K562 (cell line): ENCODE results near the gene ADRM1. TPM values are rescaled to one million over a fixed set of nuclear protein-coding genes. Genes with fewer than 3 reads are reported as not detected.

Source experiments
- ATAC-seq: fragments of 200-7000 bp; cut with Tn5 transposase; 3 replicates; pipeline ENCODE4 v1.9.1; 2020; ENCODE audit warnings: moderate library complexity
- BruUV-seq: library from RNA; stranded (reverse); fragments of 400-500 nt; replicated peaks from 2 replicates; lab custom pipeline; 2021; lab: Mats Ljungman, UMichigan
- CTCF ChIA-PET: fragments of 300-600 bp; formaldehyde crosslinking; extraction: SDS; loops from one replicate; lab custom pipeline; 2021; ENCODE audit warnings: low intra/inter-chr PET ratio; lab: Yijun Ruan, JAX
- POLR2A ChIA-PET: fragments of 300-600, 350-650 bp; sonication (Branson Sonifier 250); formaldehyde crosslinking; extraction: SDS; loops from one replicate; lab custom pipeline; 2021; ENCODE audit warnings: antibody characterized with exemption, inconsistent platforms; lab: Yijun Ruan, JAX
- DNase-seq, 4 experiments: peaks; one replicate each; pipeline versions ENCODE4 v3.0.0 to v3.0.0-alpha.2; 2011 to 2018; ENCODE audit warnings: low spot score in 3 of 4, mixed read lengths in 3 of 4; ENCODE audit errors: extremely low read depth in 1 of 4
- FAIRE-seq: peaks from 2 replicates; lab custom pipeline; 2011; peaks lifted over from hg19 to GRCh38; lab: Jason Lieb, UNC
- H2AFZ ChIP-seq: 2 replicates; pipeline ENCODE4 v1.6.0; 2011; ENCODE audit warnings: low read depth, low read length, control low read depth, inconsistent platforms
- H3K27ac ChIP-seq: fragments of 200-600 bp; 3 replicates; pipeline ENCODE4 v1.8.0; 2011; ENCODE audit warnings: low read depth, mild to moderate bottlenecking, control low read depth, inconsistent platforms, low read length, moderate library complexity, mixed read lengths; ENCODE audit errors: extremely low read depth
- H3K27me3 ChIP-seq, 2 experiments: fragments of 300-600 bp in 1 of 2; 2 replicates in 1 of 2; 3 replicates in 1 of 2; pipeline versions ENCODE4 v1.6.0 to v1.8.0; 2011; ENCODE audit warnings: inconsistent platforms in 2 of 2, low read length in 2 of 2, mild to moderate bottlenecking in 1 of 2, mixed read lengths in 1 of 2, moderate library complexity in 1 of 2; ENCODE audit not compliant: control insufficient read depth in 2 of 2, insufficient read depth in 2 of 2
- H3K36me3 ChIP-seq: fragments of 300-600 bp; 3 replicates; pipeline ENCODE4 v1.8.0; 2011; ENCODE audit warnings: mild to moderate bottlenecking, low read length, inconsistent platforms; ENCODE audit not compliant: control insufficient read depth, insufficient read depth
- H3K4me1 ChIP-seq, 2 experiments: fragments of 200-600 bp in 1 of 2; replicated peaks in 1 of 2; 2 replicates in 1 of 2; 3 replicates in 1 of 2; pipeline versions ENCODE4 v1.5.1 to v1.8.0; 2011; ENCODE audit warnings: inconsistent platforms in 2 of 2, low read length in 2 of 2, mild to moderate bottlenecking in 1 of 2, mixed read lengths in 1 of 2, moderate library complexity in 1 of 2; ENCODE audit not compliant: control insufficient read depth in 2 of 2, insufficient read depth in 2 of 2
- H3K4me2 ChIP-seq: 2 replicates; pipeline ENCODE4 v1.6.1; 2011; ENCODE audit warnings: low read length, control low read depth, inconsistent platforms, mixed read lengths; ENCODE audit not compliant: insufficient read depth
- H3K4me3 ChIP-seq: fragments of 200-600 bp; sonication (generic), shearing (Covaris generic); 2 replicates; pipeline ENCODE4 v1.5.1; 2016; ENCODE audit warnings: control low read depth, inconsistent platforms
- H3K79me2 ChIP-seq: fragments of 200-600 bp; 3 replicates; pipeline ENCODE4 v1.8.0; 2011; ENCODE audit warnings: low read length, inconsistent platforms; ENCODE audit not compliant: control insufficient read depth, insufficient read depth
- H3K9ac ChIP-seq, 2 experiments: 2 replicates each; pipeline versions ENCODE4 v1.6.0 to v1.6.1; 2011; ENCODE audit warnings: low read depth in 2 of 2, low read length in 2 of 2, control low read depth in 1 of 2, inconsistent platforms in 1 of 2, mild to moderate bottlenecking in 1 of 2, mixed read lengths in 1 of 2; ENCODE audit not compliant: insufficient read depth in 1 of 2
- H3K9me1 ChIP-seq: one replicate; pipeline ENCODE4 v1.6.0; 2011; ENCODE audit warnings: inconsistent platforms, mild to moderate bottlenecking, low read length, moderate library complexity; ENCODE audit not compliant: control insufficient read depth, insufficient read depth
- H3K9me3 ChIP-seq: replicated peaks from 2 replicates; pipeline ENCODE4 v1.5.1; 2011; ENCODE audit warnings: low read depth, low read length, inconsistent platforms; ENCODE audit not compliant: control insufficient read depth, insufficient read depth
- H4K20me1 ChIP-seq: replicated peaks from 2 replicates; pipeline ENCODE4 v1.6.1; 2011; ENCODE audit warnings: low read length, inconsistent platforms, mixed read lengths; ENCODE audit not compliant: control insufficient read depth, insufficient read depth
- BRCA1 ChIP-seq, 2 experiments: fragments of 450-650 bp in 1 of 2; sonication (generic) in 1 of 2; formaldehyde crosslinking in 1 of 2; IDR thresholded peaks; 2 replicates each; pipeline versions ENCODE4 v1.5.0 to v1.6.1; 2017 to 2020; ENCODE audit warnings: mild to moderate bottlenecking in 1 of 2, missing genetic modification reagents in 1 of 2
- CBX3 ChIP-seq, 2 experiments: IDR thresholded peaks; 1 replicate in 1 of 2; 2 replicates in 1 of 2; pipeline ENCODE4 v1.6.1; 2012; ENCODE audit warnings: inconsistent platforms in 2 of 2, low read length in 2 of 2, borderline replicate concordance in 1 of 2, control low read depth in 1 of 2
- DDX20 ChIP-seq: fragments of 450-650 bp; IDR thresholded peaks from 2 replicates; pipeline ENCODE4 v1.6.1; 2016; ENCODE audit warnings: missing genetic modification characterization, low read depth, mild to moderate bottlenecking, missing compliant biosample characterization, moderate library complexity
- FIP1L1 ChIP-seq: fragments of 200-400 bp; formaldehyde crosslinking; IDR thresholded peaks from 2 replicates; pipeline ENCODE4 v1.6.1; 2018; ENCODE audit warnings: mild to moderate bottlenecking, low read depth, low read length; ENCODE audit not compliant: poor library complexity, severe bottlenecking
- LEF1 ChIP-seq: fragments of 450-650 bp; IDR thresholded peaks from 2 replicates; pipeline ENCODE4 v1.6.1; 2016; ENCODE audit warnings: mild to moderate bottlenecking
- RBFOX2 ChIP-seq: fragments of 200-400 bp; formaldehyde crosslinking; IDR thresholded peaks from 2 replicates; pipeline ENCODE4 v1.6.1; 2017; ENCODE audit warnings: low read depth, mild to moderate bottlenecking, low read length, moderate library complexity
- ZFP36 ChIP-seq: fragments of 150-350 bp; IDR thresholded peaks from 2 replicates; pipeline ENCODE4 v1.6.1; 2018; ENCODE audit warnings: low read length, low read depth; ENCODE audit not compliant: partially characterized antibody
- ZNF766 ChIP-seq: fragments of 200-800 bp; sonication (Bioruptor generic); conservative IDR thresholded peaks from 2 replicates; pipeline ENCODE4 v1.6.1; 2016; ENCODE audit warnings: missing genetic modification characterization, missing compliant biosample characterization
- WGBS: fragments of 100-300 bp; shearing (Covaris generic); methylation state at CpG from one replicate; pipeline ENCODE4 v1.1.6; 2016; ENCODE audit warnings: low coverage, mixed read lengths; ENCODE audit not compliant: insufficient coverage; ENCODE audit errors: missing lambda C conversion rate; 5-methylcytosine and 5-hydroxymethylcytosine counted together
- in situ Hi-C: fragments of 300-500 bp; cut with MboI; formaldehyde crosslinking; loops from 4 replicates; pipeline ENCODE4 v1.15.0; 2018; ENCODE audit warnings: inconsistent platforms, mixed read lengths
- intact Hi-C: fragments of 100-400 bp; cut with micrococcal nuclease; formaldehyde crosslinking; loops from 2 replicates; pipeline ENCODE4 v1.14.2; 2022
- polyA plus RNA-seq, 8 experiments: library from polyadenylated mRNA; depleted of rRNA in 4 of 8; stranded (reverse) in 5 of 8; unstranded in 3 of 8; fragments of >200 nt; fragmentation: Nextera tagmentation in 2 of 8; fragmentation: Illumina TruSeq in 1 of 8; extraction: Ambion mirVana in 2 of 8; extraction: Trizol in 1 of 8; gene quantifications; 2 replicates each; pipeline versions ENCODE4 v1.2.1 to v1.2.3, GENCODE V29; 2011 to 2014; ENCODE audit warnings: inconsistent platforms in 1 of 8, missing spikeins in 1 of 8
- total RNA-seq, 7 experiments: library from RNA; depleted of rRNA in 6 of 7; stranded (reverse); fragments of >200 nt in 6 of 7; fragmentation: Illumina TruSeq in 2 of 7; extraction: Trizol in 2 of 7; gene quantifications; 2 replicates each; pipeline versions ENCODE4 v1.2.1 to v1.2.3, GENCODE V29; 2011 to 2021; ENCODE audit warnings: low replicate concordance in 1 of 7
- TF ChIP-seq, protein P1 (sequence below): fragments of 150-350 bp; IDR thresholded peaks from 2 replicates; pipeline ENCODE4 v1.6.1; 2014; ENCODE audit warnings: low read depth, mild to moderate bottlenecking, low read length, borderline replicate concordance
- TF ChIP-seq, protein P2 (sequence below): sonication (generic); formaldehyde crosslinking; IDR thresholded peaks from 2 replicates; pipeline ENCODE4 v1.8.1; 2023; ENCODE audit warnings: mild to moderate bottlenecking, missing genetic modification reagents
- TF ChIP-seq, protein P3 (sequence below): fragments of 450-650 bp; IDR thresholded peaks from 2 replicates; pipeline ENCODE4 v1.6.1; 2018; ENCODE audit warnings: mild to moderate bottlenecking, low read depth; ENCODE audit not compliant: partially characterized antibody

Gene ADRM1
- total and polyA plus RNA-seq, 9 of the 15 experiments (the other 6 are each of a cell fraction or from before 2014, with no cell fraction given): 5.0 to 223 (median 67.4) TPM

DNA sequence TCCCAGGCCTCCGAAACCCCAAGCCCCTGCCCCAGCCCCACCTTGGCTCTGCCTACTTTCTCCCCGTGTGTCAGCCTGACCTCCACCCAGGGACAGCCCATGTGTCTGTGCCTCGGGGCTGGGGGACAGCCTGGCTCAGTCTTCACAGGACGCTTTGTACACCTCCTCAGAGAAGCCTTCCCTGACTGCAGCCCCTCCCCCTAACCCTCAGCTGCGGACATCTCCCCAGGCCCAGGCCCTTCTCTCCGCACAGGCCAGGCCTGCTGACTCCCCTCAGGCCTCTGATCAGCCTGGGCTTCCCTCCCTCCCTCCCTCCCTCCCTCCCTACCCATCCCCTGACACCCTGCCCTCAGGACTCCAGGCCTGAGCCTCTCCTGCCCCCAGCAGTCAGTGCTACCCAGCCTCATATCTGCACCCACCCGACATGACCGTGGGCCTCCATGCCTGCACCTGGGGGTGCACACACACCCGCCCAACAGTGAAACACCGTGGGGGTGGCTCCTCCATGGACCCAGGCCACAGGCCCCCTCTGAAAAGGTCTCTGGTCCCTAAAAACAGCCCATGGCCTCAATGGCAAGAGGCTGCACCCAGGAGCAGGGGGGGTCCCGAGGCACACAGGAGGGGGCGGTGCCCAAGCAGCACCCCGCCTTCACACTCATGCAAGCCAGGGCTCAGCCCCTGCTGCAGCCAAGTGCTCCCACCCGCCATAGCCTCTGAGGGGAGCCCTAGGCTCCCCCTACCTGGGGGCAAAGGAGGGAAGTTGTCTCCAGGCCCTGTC lies 51.4 kb downstream of the ADRM1 start:
- no peak overlapping the region for H3K4me3 ChIP-seq
- peaks cover 26 to 85% of the 10 kb centered on the region in 2 experiments for H3K4me1 ChIP-seq
- no peak overlapping the region for H3K27ac ChIP-seq
- H3K36me3 ChIP-seq: peaks cover 71% of the 10 kb centered on the region; the same call in 2 of the 3 replicates
- H3K79me2 ChIP-seq: peaks cover 47% of the 10 kb centered on the region
- BruUV-seq: no TSS peak
- no peaks in the 10 kb centered on the region for H3K9me3 ChIP-seq
- no peak for DNase-seq
- H3K9me1 ChIP-seq: peaks cover 2% of the 10 kb centered on the region
- no peak for FAIRE-seq
- peak overlapping the region in 1 of 2 experiments; percentile 73; a peak in 2 of 4 replicates for H3K9ac ChIP-seq
- 0 out of 2 replicates have a peak, but pooled peaks cover 3% of the 10 kb centered on the region for H4K20me1 ChIP-seq
- WGBS: 68% methylated on average over 10 of the region's 14 CpGs
- in situ Hi-C loops (no loop called here), intact Hi-C loops (no loop called here)
- POLR2A ChIA-PET: interaction anchor here (1.0 kb wide), 1 partner anchor 13 kb away, joined by 4 read pairs; no protein-coding TSS in a partner anchor
- CTCF ChIA-PET: no interaction called here
- H3K27me3 ChIP-seq: no peaks in the 10 kb centered on the region
- no peak for ATAC-seq
- H2AFZ ChIP-seq: no peak overlapping the region
- H3K4me2 ChIP-seq: no peak overlapping the region
- TF ChIP-seq FIP1L1: no peak
- no peak for TF ChIP-seq LEF1
- peak; percentile 25; the same call in 1 of the 2 replicates for TF ChIP-seq RBFOX2
- no peak for TF ChIP-seq DDX20
- no peak for TF ChIP-seq ZNF766 (CRISPR knock-in tag)
- no peak for TF ChIP-seq BRCA1 (IDR thresholded peaks at IDR 0.05)
- TF ChIP-seq BRCA1 (CRISPR knock-in tag; IDR thresholded peaks at IDR 0.05): no peak
- TF ChIP-seq ZFP36: peak; percentile 80
- TF ChIP-seq, protein P1, sequence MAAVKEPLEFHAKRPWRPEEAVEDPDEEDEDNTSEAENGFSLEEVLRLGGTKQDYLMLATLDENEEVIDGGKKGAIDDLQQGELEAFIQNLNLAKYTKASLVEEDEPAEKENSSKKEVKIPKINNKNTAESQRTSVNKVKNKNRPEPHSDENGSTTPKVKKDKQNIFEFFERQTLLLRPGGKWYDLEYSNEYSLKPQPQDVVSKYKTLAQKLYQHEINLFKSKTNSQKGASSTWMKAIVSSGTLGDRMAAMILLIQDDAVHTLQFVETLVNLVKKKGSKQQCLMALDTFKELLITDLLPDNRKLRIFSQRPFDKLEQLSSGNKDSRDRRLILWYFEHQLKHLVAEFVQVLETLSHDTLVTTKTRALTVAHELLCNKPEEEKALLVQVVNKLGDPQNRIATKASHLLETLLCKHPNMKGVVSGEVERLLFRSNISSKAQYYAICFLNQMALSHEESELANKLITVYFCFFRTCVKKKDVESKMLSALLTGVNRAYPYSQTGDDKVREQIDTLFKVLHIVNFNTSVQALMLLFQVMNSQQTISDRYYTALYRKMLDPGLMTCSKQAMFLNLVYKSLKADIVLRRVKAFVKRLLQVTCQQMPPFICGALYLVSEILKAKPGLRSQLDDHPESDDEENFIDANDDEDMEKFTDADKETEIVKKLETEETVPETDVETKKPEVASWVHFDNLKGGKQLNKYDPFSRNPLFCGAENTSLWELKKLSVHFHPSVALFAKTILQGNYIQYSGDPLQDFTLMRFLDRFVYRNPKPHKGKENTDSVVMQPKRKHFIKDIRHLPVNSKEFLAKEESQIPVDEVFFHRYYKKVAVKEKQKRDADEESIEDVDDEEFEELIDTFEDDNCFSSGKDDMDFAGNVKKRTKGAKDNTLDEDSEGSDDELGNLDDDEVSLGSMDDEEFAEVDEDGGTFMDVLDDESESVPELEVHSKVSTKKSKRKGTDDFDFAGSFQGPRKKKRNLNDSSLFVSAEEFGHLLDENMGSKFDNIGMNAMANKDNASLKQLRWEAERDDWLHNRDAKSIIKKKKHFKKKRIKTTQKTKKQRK: no peak
- TF ChIP-seq, protein P2, sequence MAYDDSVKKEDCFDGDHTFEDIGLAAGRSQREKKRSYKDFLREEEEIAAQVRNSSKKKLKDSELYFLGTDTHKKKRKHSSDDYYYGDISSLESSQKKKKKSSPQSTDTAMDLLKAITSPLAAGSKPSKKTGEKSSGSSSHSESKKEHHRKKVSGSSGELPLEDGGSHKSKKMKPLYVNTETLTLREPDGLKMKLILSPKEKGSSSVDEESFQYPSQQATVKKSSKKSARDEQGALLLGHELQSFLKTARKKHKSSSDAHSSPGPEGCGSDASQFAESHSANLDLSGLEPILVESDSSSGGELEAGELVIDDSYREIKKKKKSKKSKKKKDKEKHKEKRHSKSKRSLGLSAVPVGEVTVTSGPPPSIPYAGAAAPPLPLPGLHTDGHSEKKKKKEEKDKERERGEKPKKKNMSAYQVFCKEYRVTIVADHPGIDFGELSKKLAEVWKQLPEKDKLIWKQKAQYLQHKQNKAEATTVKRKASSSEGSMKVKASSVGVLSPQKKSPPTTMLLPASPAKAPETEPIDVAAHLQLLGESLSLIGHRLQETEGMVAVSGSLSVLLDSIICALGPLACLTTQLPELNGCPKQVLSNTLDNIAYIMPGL: no peak
- no peak for TF ChIP-seq CBX3 (IDR thresholded peaks at IDR 0.05; ENCODE audit: borderline replicate concordance in 1 of 2, low read length in 2 of 2)
- TF ChIP-seq, protein P3, sequence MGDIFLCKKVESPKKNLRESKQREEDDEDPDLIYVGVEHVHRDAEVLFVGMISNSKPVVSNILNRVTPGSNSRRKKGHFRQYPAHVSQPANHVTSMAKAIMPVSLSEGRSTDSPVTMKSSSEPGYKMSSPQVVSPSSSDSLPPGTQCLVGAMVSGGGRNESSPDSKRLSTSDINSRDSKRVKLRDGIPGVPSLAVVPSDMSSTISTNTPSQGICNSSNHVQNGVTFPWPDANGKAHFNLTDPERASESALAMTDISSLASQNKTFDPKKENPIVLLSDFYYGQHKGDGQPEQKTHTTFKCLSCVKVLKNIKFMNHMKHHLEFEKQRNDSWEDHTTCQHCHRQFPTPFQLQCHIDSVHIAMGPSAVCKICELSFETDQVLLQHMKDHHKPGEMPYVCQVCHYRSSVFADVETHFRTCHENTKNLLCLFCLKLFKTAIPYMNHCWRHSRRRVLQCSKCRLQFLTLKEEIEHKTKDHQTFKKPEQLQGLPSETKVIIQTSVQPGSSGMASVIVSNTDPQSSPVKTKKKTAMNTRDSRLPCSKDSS: no peak
